ENCODE results near the gene DLST. TPM values are rescaled to one million over a fixed set of nuclear protein-coding genes. Genes with fewer than 3 reads are reported as not detected.

DLST gene
- total and polyA plus RNA-seq, 9 donors = 41.0 to 100 (median 68.6) TPM

- intact Hi-C loops (cut with DNase I) = loop anchor here (5.0 to 10.0 kb wide), 4 partner anchors 138 to 358 kb away; no protein-coding TSS in a partner anchor
- DNase-seq = no peak
- Histone ChIP-seq H3K27me3 (no peaks in the 10 kb centered on the region), H3K4me1 (ENCODE audit: insufficient read depth) (peaks cover 3% of the 10 kb centered on the region), H3K27ac (no peak overlapping the region), H3K9me3 (no peaks in the 10 kb centered on the region), H3K36me3 (no peaks in the 10 kb centered on the region), H3K4me3 (no peak overlapping the region)
- TF ChIP-seq CTCF (IDR thresholded peaks at IDR 0.05) = no peak
- TF ChIP-seq EP300 (IDR thresholded peaks at IDR 0.05) = no peak
- no peak for TF ChIP-seq POLR2A (IDR thresholded peaks at IDR 0.05)
- WGBS, 3 donors = 17 to 24% (median 20%) methylated on average over 5 of the region's 5 CpGs
Observed at GRCh38 chr14:74946659-74947281, 65.1 kb downstream of the DLST start.

- intact Hi-C loops (cut with DNase I) = loop anchor here (5.0 to 10.0 kb wide), 4 partner anchors 137 to 357 kb away; no protein-coding TSS in a partner anchor
- TF ChIP-seq POLR2A (IDR thresholded peaks at IDR 0.05) = no peak
- DNase-seq = no peak
- H3K36me3 ChIP-seq = no peaks in the 10 kb centered on the region
- H3K27me3 ChIP-seq = no peaks in the 10 kb centered on the region
- peaks cover 3% of the 10 kb centered on the region for H3K4me1 ChIP-seq (ENCODE audit: insufficient read depth)
- H3K4me3 ChIP-seq = no peak overlapping the region
- H3K9me3 ChIP-seq = no peaks in the 10 kb centered on the region
- no peak overlapping the region for H3K27ac ChIP-seq
- WGBS, 3 donors = 71 to 77% (median 76%) methylated on average over 13 of the region's 13 CpGs
Observed at GRCh38 chr14:74947353-74948227, 65.9 kb downstream of the DLST start.

- Histone ChIP-seq H3K9me3 (no peaks in the 10 kb centered on the region), H3K27ac (no peak overlapping the region), H3K36me3 (no peaks in the 10 kb centered on the region), H3K27me3 (no peaks in the 10 kb centered on the region), H3K4me3 (no peak overlapping the region), H3K4me1 (ENCODE audit: insufficient read depth) (peaks cover 3% of the 10 kb centered on the region)
- DNase-seq = no peak
- TF ChIP-seq CTCF (IDR thresholded peaks at IDR 0.05) = no peak
- no peak for TF ChIP-seq EP300 (IDR thresholded peaks at IDR 0.05)
- no peak for TF ChIP-seq POLR2A (IDR thresholded peaks at IDR 0.05)
- intact Hi-C loops (cut with DNase I) = loop anchor here (5.0 to 10.0 kb wide), 4 partner anchors 136 to 356 kb away; no protein-coding TSS in a partner anchor
- WGBS, 3 donors = 56 to 73% (median 72%) methylated on average over 23 of the region's 23 CpGs
Observed at GRCh38 chr14:74948228-74949175, 66.8 kb downstream of the DLST start.

GRCh38 chr14:74949191-74949601 lies 67.5 kb downstream of the DLST start:
- no peak for TF ChIP-seq CTCF (IDR thresholded peaks at IDR 0.05)
- DNase-seq = no peak
- Histone ChIP-seq H3K4me1 (ENCODE audit: insufficient read depth) (peaks cover 3% of the 10 kb centered on the region), H3K9me3 (no peaks in the 10 kb centered on the region), H3K27ac (no peak overlapping the region), H3K27me3 (no peaks in the 10 kb centered on the region), H3K4me3 (no peak overlapping the region), H3K36me3 (no peaks in the 10 kb centered on the region)
- intact Hi-C loops (cut with DNase I) = loop anchor here (5.0 to 10.0 kb wide), 4 partner anchors 136 to 356 kb away; no protein-coding TSS in a partner anchor
- WGBS, 3 donors = 88 to 91% (median 90%) methylated on average over 14 to 16 of the region's 16 CpGs
